Hippocampal formation (tissue), 2 donors: ENCODE results near the gene C7orf25.

Experiments
- DNase-seq, 2 donors: peaks; one replicate each; lab custom pipeline; 2025; lab: John Stamatoyannopoulos, UW

The C7orf25 gene

DNA sequence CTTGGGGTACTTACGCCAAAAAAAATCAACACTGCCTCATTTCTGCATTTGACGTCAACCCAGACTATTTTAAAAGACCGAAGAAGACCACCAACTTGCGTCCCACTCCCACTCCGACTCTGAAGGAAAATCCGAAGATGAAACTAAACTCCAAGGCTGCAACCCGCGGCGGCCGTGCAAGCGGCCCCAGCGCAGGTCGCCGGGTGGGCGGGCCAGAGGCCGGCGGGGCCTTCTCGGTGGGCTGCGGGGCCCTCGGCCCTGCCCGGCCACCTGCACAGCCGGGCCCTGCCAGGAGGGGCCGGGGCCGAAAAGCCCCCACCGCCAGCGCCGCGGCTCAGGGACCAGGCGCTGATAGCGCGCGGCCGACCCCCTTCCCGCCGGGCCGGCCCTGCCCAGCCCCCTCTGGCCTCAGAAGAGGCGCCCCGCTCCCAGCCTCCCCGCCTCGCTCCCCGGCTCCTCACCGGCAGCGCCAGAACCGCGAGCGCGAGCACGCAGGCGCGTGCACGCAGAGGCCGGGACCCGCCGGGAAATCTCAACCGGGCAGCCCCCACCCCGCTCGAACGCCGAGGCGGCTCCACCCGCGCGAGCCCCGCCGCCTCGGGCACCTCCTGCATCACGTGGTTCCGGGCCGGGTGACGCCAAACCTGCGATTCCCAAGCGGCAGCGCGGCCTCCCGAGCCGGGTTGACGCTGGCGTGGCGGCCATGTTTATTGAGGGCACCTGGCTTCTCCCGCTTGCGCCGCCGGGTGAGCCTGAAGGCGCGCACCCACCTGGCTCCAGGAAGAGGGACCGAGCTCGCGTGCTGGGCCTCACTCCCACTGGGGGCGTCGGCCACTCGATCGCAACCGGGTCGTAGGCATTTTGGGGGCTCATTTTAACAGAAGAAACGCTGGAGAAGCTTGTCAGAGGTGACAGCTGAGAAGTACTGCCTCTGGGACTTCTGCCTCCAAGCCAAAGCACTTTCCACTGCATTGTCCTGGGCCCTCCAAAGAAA lies at the start of gene C7orf25:
Gene C7orf25, minus strand, starts transcription at position 617 of the 994 bp plus-strand sequence. CDS start 1,170 bp downstream, outside the sequence.
- DNase-seq: peak; percentile 97

DNA sequence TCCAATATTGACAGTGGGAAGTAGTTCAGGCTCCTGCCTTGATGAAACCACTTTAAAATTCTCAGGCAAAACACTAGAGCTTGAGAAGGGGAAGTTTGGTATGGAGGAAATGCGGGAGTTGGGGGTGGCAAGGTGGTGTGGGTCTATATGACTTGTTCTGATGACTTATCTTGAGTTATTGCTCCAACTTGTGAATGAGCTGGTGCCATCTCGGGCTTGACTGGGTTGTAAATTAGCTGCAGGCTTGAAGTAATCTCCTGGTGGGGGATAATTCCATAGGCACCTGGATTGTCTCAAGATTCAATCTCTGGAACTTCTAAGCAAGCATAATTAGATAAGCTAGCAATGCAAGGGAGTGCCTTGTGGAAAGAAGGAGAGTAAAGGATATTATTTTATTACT lies 49.3 kb upstream of the C7orf25 start:
- no peak for DNase-seq

DNA sequence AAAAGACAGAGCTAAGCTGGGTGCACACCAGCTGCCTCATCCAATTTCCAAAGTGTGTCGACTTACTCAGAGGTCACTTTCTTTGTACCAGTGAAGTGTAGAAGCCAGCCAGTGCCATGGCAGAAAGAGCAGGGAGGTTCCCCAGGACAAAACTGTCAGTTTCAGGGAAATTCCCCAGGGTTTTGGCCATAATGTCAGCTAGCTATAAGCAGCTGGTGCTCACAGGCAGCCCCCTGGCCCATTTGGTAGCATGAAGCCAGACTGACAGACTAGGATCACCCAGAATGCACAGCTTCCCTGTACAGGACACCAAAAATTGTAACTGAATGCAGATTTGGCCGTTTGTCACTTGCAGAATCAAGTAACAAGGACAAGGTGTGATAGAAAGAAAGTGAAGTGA lies 48.9 kb upstream of the C7orf25 start:
- DNase-seq: no peak

DNA sequence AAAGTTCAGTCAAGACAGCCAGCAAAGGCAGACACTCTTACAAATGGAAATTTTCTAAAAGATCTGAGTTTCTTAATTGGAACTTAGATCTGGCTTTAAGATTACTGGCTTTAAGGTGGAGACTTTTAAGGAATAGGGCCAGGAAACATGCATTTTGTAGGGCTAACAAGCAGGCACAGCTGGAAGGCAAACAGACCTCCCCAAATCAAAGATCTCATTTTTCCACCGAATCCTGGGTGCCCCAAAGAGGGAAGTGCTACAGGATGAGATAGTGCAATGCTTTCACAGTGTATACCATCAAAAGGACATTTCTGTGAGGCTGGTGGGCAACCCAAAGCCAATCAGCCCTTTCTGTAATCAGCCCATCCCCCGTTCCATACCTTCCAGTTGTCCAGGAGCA lies 47.7 kb upstream of the C7orf25 start:
- DNase-seq: no peak

DNA sequence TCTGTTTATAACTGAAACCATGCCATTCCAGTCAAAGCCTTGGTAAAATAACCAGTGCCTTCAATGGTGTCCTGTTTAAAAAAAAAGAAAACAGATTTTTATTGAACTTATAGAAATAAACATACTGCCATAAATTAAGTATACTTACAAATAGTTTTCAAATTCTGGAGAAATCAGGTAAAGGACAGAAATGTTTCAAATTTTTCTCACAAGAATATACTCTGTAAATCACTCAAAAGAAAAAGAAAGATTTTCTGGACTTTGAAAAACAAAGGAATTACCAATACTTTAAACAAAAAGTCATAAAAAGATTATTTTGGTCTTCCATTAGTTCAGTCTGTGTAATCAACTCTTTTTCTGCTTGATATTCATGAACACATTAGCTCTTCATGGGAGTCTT lies 44.2 kb upstream of the C7orf25 start:
- DNase-seq: no peak

DNA sequence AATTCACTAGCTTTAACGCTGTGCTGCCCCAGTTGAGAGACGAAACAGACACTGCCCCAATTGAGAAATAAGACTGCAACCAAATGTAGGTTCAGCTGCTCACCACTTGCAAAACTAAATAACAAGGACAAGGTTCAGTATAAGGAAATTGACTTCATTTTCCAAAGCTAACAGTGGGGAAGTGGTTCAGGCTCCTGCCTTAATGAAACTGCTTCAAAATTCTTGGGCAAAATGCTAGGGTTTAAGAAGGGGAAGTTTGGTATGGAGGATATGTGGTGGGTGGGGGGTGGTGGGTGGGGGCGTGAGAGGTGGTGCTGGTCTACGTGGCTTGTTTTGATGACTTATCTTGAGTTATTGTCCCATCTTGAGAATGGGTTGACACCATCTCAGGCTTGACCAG lies 42.1 kb upstream of the C7orf25 start:
- DNase-seq: no peak

DNA sequence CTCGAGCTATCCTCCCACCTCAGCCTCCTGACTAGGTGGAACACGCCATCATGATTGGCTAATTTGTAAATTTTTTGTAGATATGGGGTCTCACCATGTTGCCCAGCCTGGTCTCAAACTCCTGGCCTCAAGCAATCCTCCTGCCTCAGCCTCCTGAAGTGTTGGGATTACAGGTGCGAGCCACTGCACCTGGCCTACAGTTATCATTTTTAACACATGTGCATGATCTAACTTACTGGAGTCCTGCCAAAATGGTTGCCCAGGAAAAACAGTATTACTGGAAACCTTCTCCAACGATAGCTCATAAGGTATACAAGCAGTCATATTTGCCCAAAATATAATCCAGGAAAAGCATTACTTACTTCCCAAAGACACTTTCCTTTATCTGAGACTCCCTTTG lies 40.5 kb upstream of the C7orf25 start:
- no peak for DNase-seq

DNA sequence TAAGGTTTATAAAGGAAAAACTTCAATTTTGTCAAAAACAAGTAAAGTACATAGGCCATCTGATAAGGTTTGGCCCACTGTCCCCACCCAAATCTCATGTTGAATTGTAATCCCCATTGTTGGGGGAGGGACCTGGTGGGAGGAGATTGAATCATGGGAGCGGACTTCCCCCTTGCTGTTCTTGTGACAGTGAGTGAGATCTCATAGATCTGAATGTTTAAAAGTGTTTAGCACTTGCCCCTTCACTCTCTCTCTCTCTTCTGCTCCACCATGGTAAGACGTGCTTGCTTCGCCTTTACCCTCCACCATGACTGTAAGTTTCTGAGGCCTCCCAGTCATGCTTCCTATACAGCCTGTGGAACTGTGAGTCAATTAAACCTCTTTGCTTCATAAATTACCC lies 38.5 kb upstream of the C7orf25 start:
- DNase-seq: no peak

DNA sequence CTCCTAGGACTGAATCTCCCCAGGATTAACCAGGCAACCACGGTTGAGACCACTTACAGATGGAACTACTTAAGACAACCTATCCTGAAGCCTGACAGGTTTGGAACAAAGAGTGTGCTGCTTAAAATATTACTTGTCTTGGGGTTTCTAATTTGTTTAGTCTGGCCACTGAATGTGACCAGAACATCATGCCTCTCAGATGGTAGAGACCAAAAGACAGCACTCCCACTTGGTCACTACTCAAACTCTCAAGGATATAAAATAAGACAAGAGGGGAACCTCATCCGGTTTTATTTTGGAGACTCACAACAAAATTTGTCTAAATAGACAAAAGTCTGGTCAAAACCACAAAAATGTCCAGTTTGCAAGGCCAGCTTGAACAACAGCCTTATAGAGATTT lies 35.7 kb upstream of the C7orf25 start:
- DNase-seq: no peak

DNA sequence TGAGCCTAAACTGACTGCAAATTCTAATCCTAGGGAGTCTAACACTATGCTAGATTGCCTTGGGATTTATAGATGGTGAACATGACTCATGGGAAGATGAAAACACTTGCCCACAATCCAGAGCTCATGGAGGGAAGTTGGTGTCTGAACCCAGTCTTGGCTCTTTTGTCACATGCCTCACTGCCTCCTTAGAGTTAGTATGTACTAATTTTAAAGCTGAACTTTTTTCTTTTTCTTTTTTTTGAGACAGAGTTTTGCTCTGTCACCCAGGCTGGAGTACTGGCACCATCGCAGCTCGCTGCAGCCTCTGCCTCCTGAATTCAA lies 34.7 kb upstream of the C7orf25 start:
- DNase-seq: no peak

DNA sequence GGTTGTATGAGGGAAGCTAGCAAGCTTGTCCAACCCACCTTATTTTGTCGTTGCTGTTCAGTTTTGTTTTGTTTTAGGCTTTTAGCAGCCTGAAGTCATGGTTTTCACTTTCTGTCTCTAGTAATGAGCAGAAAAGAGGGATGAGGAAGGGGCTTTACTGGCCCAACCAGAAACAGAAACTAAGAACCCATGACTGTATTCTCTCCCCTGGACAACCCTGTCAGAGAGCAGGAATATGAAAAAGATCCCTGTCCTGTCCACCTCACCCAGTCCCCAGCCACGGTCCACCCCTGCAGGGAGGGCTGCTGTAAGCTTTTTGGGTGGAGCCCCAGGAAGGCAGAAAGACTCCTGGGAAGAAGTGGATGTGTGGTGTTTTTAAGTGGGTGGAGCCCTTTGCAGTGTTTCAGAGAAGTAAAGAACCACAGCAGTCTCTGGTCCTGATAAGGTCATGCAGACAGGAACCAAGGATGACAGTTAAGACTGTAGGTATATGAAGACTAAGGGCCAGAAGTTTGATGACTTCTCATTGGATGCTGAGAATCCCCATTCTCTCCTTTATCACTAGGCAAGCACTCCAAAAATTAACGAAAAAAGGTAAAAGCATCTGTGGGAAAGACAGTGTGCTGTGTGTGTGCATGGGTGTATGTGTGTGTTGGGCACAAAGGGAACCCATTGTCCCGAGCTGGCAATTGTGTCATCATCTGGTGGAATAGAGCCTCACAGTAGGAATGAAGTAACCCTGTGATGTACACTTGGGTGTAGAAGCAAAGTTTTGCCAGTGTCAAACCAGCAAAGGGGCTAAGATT lies 34.2 kb upstream of the C7orf25 start:
- no peak for DNase-seq

DNA sequence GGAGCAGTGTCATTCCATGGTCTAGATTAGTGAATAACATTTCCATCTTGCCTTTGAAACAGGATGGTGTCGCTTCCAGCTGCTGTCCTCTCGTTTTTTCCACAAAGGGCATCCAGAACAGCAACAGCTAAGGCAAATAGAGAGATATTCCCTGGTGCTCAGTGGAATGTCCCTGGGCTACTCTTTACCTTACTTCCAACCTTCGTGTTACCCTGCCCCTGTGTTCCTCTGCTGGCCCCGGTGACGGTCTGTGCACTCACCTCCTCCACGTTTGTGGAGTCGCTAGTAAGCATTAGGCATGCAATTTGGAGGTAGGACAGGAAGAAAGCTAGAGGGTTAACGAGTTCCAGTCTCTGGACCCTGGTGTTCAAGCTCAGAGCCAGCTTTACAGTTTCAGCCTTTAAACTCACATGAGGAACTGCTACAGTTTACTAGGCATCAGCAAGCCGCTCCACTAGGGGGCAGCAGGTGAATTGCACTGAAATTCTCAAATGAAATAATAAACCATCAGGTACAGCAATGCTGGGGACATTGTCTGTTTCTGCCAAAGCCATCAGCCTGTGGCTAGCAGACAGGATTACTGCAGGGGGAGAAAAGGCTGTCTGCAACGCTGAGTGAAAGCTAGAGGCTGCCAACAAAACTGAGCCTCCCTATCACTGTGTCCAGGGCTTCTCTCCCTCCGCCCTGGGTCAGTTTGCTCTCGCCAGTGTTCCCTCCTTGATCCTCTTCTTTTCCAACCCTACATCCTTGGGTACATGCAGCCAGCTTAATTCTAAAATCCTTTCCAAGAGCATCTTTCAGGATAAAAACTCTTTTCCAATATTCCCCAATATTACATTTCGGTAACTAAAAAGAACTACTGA lies 29.3 kb upstream of the C7orf25 start:
- DNase-seq: peak; percentile 65 to 77

DNA sequence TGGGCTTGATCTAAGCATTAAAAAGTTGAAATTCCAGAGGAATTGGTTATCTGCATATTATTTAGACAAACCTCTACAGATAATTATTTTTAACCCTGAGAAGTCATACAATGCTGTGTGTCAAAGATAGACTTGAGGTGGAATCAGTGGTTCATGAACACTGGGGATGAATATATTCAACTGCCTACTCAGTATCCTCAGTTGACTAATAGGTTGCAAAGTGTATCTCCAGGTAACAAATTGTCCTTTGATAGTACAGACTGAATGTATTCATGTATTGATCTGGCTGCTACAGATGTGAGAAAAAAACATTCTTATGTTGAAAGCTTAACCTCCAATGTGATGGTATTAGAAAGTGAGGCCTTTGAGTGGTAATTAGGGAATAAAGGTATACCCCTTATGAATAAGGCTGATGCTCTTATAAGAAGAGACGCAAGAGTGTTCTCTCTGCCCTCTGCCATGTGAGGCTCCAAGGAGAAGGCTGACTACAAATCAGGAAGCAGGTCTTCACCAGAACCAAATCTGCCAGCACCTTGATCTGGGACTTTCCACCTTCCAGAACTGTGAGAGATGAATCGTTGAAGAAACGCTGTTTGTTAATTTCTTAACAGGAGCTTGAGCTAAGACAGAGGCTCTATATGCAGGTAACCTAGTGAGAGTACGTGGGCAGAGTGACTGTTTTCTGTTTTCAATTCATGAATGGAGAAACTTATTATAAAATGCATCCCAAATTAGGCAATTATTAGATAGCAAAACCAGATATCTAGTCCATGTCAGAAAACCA lies 27.8 kb upstream of the C7orf25 start:
- DNase-seq: no peak

DNA sequence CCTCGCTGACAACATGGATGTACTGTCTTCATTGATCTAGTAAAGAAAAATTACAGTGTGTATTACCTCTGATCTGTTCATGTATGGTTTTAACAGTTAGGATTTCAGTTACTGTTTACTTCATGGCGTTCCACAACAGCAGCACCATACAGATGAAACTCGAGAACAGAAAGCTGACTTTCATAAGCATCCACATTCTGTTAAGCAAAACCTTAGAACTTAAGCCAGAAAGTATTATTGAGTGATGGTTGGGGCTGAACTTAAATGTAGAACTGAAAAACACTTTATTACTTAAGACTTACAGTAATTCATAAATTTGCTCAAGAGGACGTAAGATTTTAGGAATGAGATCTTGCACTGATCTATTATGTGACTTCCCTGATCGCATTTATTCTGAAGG lies 24.0 kb upstream of the C7orf25 start:
- DNase-seq: no peak

DNA sequence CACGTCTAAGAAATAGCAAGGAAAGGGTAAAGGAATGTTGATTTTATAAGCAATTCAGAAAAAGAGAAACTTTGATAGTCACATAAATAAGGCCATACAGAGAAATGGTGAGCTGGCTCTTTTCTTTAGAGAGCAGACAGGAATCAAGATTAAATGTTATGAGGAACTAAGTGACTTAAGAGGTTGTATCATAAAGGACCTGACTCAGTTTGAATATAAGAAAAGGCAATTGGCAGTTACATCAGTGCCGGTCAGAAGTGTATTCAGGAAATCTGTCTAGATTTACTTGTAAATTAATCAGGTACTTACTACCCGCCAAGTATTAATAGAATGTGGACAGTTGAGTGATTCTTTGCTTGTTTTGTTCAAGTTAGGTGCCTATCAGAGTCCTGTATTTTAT lies 22.4 kb upstream of the C7orf25 start:
- DNase-seq: no peak

DNA sequence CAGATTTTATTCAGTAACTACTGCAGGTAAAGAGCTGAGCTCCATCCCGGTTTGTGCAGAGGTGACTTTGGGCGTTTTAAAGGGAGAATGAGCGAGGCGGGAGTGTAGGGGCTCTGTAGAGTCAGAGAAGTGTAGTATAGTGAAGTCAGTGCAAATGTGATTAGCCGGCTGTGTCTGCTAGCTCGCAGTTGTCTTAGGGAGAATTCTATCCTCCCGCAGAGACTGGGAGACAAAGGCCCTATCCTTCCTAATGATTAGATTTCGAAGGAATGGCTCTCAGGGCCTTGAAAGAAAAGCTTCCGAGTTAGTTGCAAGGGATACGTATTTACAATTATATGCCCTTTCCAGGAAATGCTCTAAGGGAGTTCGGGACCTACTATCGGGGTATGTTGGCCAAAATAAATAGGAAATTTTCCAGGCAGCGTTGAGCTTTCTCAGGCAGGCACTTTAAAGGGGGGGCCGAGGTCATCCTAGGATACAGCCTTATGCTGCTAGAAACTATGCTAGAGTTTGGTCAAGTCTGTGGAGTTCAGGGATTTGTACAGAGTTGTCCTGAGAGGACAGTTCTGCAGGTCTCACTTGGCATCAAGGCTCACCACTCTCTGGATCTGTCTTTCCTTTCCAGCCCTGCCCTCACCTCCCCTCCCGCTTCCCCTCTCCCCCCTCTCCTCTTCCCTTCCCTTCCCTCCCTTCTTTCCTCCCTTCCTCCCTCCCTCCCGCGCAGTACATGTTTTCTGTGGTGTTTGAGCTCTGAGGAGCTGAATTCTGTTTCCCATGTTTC lies 21.1 kb upstream of the C7orf25 start:
- no peak for DNase-seq

DNA sequence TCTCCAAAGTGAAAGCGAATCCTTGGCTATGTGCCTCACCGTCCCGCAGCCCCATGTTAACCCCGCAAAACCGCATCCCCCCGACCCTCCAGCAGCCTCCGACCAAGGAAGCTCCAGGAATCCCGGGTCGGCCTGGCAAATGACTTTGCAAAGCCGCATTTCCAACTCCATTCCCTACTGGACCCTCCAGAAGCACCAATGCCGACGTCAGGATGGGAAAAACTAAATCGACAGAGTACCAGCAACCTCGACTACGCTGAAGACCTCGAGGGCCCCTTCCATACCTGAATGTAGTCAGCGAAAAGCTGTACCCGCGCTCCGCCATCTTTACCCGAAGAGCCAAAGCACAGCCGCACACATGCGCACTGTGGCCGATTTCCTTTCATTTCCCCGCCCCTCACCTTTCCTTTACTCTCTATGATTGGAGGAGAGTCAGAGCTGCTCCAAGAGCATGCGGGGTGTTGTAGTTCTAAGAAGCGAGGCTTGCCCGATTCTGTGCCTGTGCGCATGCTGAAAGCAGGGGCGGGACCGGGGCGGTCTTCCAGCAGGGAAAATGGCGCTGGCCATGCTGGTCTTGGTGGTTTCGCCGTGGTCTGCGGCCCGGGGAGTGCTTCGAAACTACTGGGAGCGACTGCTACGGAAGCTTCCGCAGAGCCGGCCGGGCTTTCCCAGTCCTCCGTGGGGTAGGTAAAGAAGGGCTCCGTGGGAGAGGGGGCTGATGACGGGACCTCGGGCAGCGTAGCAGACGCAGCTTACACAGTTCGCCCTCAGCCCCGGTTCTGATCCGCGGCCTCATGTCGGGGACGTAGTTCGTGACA lies 20.2 kb upstream of the C7orf25 start, which contains the start of the genes MRPL32 and PSMA2:
Gene MRPL32, plus strand, starts transcription at position 543 of the 818 bp plus-strand sequence. Its CDS starts 11 bp downstream, at position 554.
Gene PSMA2, minus strand, starts transcription at position 341 of the 818 bp plus-strand sequence. Its CDS starts 16 bp downstream, at position 325.
- DNase-seq: peak; percentile 96 to 99

DNA sequence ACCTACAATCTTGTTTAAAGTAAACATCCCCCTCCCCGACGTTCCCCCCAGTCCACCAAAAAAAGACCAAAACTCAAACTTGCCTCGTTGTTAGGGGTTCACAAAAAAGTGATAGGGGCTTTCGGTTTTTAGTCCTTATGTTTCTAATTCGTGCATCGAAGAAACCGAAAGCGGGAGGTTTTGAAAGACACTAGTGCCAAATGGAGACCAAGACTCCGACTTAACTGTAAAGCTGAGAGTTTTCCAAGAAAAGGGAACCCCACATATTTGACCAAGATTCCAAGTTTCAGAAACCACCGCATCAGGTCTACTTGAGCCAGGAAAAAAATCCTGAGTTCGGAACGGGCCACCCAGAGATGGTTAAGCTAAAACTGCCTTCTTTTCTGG lies 19.6 kb upstream of the C7orf25 start:
- DNase-seq: no peak

DNA sequence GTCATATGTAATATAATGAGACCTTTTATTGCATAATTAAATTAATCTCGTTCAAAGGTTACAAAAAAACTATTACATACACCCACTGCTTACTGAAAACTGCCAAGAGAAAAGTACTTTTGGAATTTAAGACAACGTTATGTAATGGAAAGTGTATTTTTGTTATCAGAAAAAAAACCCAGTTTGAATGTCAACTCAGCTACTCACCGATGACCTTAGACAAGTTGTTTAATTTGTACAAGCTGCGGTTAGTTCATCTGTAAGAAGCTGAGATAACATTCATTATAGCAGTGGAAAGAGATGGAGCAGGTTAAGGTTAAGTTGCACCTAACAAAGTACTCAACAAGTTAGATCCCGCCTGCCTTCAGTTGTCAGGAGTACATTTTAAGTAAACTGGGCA lies 19.0 kb upstream of the C7orf25 start:
- no peak for DNase-seq
